ENCODE measurements around the gene ENKD1.

- no peak for TF ChIP-seq CTCF (IDR thresholded peaks at IDR 0.05)
- TF ChIP-seq EZH2 (IDR thresholded peaks at IDR 0.05): no peak
Observed at GRCh38 chr16:67657751-67658518, 8.6 kb downstream of the ENKD1 start.
